Pancreas (tissue), 10 donors: ENCODE measurements around the gene SLC9A8. TPM values are rescaled to one million over a fixed set of nuclear protein-coding genes. Genes with fewer than 3 reads are reported as not detected.
"Not testable (repeated sequence)": the region's sequence is repeated elsewhere in the genome, so short reads cannot be mapped to it uniquely, and the experiment has no call there.

Experiments used
- ATAC-seq, 4 donors: fragments of 200-7000 bp; cut with Tn5 transposase; one replicate each; pipeline versions ENCODE4 v1.8.0 to v1.9.1; 2020; ENCODE audit warnings: mild to moderate bottlenecking in 4 of 4, moderate library complexity in 4 of 4
- DNase-seq, 6 donors: peaks; one replicate each; pipeline ENCODE4 v3.0.0-alpha.2; 2020
- FAIRE-seq: peaks from 2 replicates; lab custom pipeline; 2012; peaks lifted over from hg19 to GRCh38; lab: Jason Lieb, UNC
- H3K27ac ChIP-seq, 4 donors: fragments of 200-600 bp; sonication (generic); 1 replicate in 3 of 4; 2 replicates in 1 of 4; pipeline versions ENCODE4 v1.5.0 to v1.8.0; 2020
- H3K27me3 ChIP-seq, 4 donors: fragments of 200-600 bp; one replicate each; pipeline ENCODE4 v1.8.0; 2021
- H3K36me3 ChIP-seq, 3 donors: fragments of 200-600 bp; sonication (generic) in 1 of 3; one replicate each; pipeline versions ENCODE4 v1.5.0 to v1.8.0; 2020 to 2021
- H3K4me1 ChIP-seq, 3 donors: fragments of 200-600 bp; one replicate each; pipeline ENCODE4 v1.8.0; 2021
- H3K4me3 ChIP-seq, 4 donors: fragments of 200-600 bp; sonication (generic) in 2 of 4; one replicate each; pipeline versions ENCODE4 v1.5.0 to v1.8.0; 2020 to 2021
- H3K9me3 ChIP-seq, 4 donors: fragments of 200-600 bp; one replicate each; pipeline ENCODE4 v1.8.0; 2021
- WGBS, 2 donors: extraction: QIAGEN DNeasy Blood & Tissue Kit; methylation state at CpG; one replicate each; pipeline ENCODE4 v1.1.7; 2013; 5-methylcytosine and 5-hydroxymethylcytosine counted together
- intact Hi-C, 3 donors: fragments of 100-400 bp; cut with DNase I; formaldehyde crosslinking; loops; one replicate each; pipeline versions ENCODE4 v1.11.1 to v1.14.2; 2022
- polyA plus RNA-seq, 2 donors: library from polyadenylated mRNA; stranded (reverse); fragments of 200-250 nt; gene quantifications; one replicate each; pipeline ENCODE4 v1.2.3, GENCODE V29; 2013
- total RNA-seq, 6 donors: library from RNA; stranded (reverse); fragmentation: NEBNext Ultra II Directional in 4 of 6; extraction: Animal tissue kit (Norgen Biotek cat#: 25700) in 4 of 6; gene quantifications; one replicate each; pipeline versions ENCODE4 v1.2.1 to v1.2.4, GENCODE V29; 2021 to 2023
- TF ChIP-seq, protein P1 (sequence below), 4 donors: fragments of 200-600 bp; sonication (generic) in 3 of 4; IDR thresholded peaks; one replicate each; pipeline versions ENCODE4 v1.5.0 to v1.8.0; 2021; ENCODE audit warnings: antibody characterized with exemption in 4 of 4
- donor health status: healthy with polysubstance abuse.
- donor health status: DM: no; HTN: no; CAD: no; lungs with moderate emphysema.
- donor health status: DM: no; HTN: no; CAD: no.
- donor health status: control.
- donor health status: control.
- donor health status: Bipolar disorder and iron deficiency.
- donor health status: DM: yes; HTN: yes; CAD: no.
- donor health status: DM: no; HTN: no; CAD: no.
- donor health status: DM: no; HTN: no; CAD: no.
- donor health status: DM: yes; HTN: yes; CAD: no.

The SLC9A8 gene
- total and polyA plus RNA-seq, 8 donors = 4.8 to 9.9 (median 6.8) TPM

DNA sequence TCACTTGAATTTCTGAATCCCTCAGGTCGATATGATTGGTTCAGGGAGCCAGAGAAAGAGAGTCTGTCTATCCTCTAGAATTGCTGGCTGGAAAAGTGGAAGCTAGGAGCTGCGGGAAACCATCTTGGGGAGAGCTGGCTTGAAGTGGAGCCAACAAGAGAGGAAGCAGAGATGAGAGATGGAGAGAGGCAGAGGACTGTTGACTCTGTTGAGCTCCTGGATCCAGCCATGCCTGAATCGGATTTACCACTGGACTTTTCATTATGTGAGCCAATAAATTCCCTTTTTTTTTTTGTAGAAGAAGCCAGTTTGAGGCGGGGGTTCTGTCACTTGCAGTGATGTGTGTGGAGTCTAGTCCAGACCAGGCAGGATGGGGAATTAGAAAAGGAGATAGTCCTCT lies 13.9 kb upstream of the SLC9A8 start:
- Histone ChIP-seq H3K27ac (no peak overlapping the region), H3K9me3 (no peaks in the 10 kb centered on the region), H3K36me3 (no peaks in the 10 kb centered on the region), H3K4me3 (no peak overlapping the region), H3K4me1 (no peaks in the 10 kb centered on the region), H3K27me3 (no peaks in the 10 kb centered on the region)
- TF ChIP-seq, protein P1, sequence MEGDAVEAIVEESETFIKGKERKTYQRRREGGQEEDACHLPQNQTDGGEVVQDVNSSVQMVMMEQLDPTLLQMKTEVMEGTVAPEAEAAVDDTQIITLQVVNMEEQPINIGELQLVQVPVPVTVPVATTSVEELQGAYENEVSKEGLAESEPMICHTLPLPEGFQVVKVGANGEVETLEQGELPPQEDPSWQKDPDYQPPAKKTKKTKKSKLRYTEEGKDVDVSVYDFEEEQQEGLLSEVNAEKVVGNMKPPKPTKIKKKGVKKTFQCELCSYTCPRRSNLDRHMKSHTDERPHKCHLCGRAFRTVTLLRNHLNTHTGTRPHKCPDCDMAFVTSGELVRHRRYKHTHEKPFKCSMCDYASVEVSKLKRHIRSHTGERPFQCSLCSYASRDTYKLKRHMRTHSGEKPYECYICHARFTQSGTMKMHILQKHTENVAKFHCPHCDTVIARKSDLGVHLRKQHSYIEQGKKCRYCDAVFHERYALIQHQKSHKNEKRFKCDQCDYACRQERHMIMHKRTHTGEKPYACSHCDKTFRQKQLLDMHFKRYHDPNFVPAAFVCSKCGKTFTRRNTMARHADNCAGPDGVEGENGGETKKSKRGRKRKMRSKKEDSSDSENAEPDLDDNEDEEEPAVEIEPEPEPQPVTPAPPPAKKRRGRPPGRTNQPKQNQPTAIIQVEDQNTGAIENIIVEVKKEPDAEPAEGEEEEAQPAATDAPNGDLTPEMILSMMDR (IDR thresholded peaks at IDR 0.05) = no peak
- intact Hi-C loops = no loop called here
- DNase-seq = no peak
- 58 to 81% methylated on average over 4 of the region's 4 CpGs for WGBS, 2 donors
- no peak for ATAC-seq
- no peak for FAIRE-seq

- no peak for ATAC-seq
- WGBS, 2 donors = 52 to 62% methylated on average over 8 of the region's 8 CpGs
- no peaks in the 10 kb centered on the region for H3K27me3 ChIP-seq
- H3K9me3 ChIP-seq = no peaks in the 10 kb centered on the region
- TF ChIP-seq, protein P1 (IDR thresholded peaks at IDR 0.05) = no peak
- DNase-seq = no peak
- FAIRE-seq = no peak
- no peak overlapping the region for H3K27ac ChIP-seq
- intact Hi-C loops = no loop called here
- H3K4me1 ChIP-seq = no peaks in the 10 kb centered on the region
- no peaks in the 10 kb centered on the region for H3K36me3 ChIP-seq
- no peak overlapping the region for H3K4me3 ChIP-seq
Measured at GRCh38 chr20:49799698-49800097, 12.9 kb upstream of the SLC9A8 start.

GRCh38 chr20:49803418-49803817 lies 9.2 kb upstream of the SLC9A8 start:
- TF ChIP-seq, protein P1 (IDR thresholded peaks at IDR 0.05) = no peak
- Histone ChIP-seq H3K27me3 (no peaks in the 10 kb centered on the region), H3K4me1 (no peaks in the 10 kb centered on the region), H3K4me3 (no peak overlapping the region), H3K9me3 (no peaks in the 10 kb centered on the region), H3K36me3 (no peaks in the 10 kb centered on the region), H3K27ac (no peak overlapping the region)
- intact Hi-C loops = no loop called here
- DNase-seq (no peak), FAIRE-seq (no peak), ATAC-seq (no peak)
- 67 to 80% methylated on average over 1 of the region's 1 CpG for WGBS, 2 donors

DNA sequence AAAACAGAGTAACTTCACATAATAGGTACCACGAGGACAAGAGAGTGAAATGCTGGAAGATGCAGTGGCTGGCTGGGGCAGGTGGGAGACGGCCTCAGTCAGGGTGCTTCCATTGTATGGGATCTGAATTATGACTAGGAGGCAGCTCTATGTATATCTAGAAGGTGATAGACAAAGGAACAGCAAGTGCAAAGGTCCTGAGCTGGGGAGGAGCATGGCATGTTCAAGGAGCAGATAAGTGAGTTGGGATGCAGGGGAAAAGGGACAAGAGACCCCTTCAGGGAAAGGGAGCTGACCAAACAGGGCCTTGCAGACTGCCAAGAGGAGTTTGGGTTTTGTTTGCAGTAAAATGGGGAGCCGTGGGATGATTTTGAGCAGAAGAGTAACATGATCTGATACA lies 8.3 kb upstream of the SLC9A8 start:
- intact Hi-C loops = no loop called here
- 73% methylated on average over 3 of the region's 3 CpGs for WGBS, 2 donors
- ATAC-seq = no peak
- H3K27me3 ChIP-seq = no peaks in the 10 kb centered on the region
- H3K4me3 ChIP-seq = no peak overlapping the region
- no peak for DNase-seq
- TF ChIP-seq, protein P1 (IDR thresholded peaks at IDR 0.05) = no peak
- H3K27ac ChIP-seq = no peak overlapping the region
- no peaks in the 10 kb centered on the region for H3K9me3 ChIP-seq
- no peaks in the 10 kb centered on the region for H3K4me1 ChIP-seq
- no peak for FAIRE-seq
- H3K36me3 ChIP-seq = no peaks in the 10 kb centered on the region

GRCh38 chr20:49805224-49805876 lies 7.3 kb upstream of the SLC9A8 start:
- H3K4me1 ChIP-seq, H3K27me3 ChIP-seq, DNase-seq, H3K27ac ChIP-seq, ATAC-seq, FAIRE-seq, intact Hi-C loops, H3K9me3 ChIP-seq, H3K36me3 ChIP-seq, H3K4me3 ChIP-seq: not testable (repeated sequence)
- WGBS, 2 donors = 78 to 88% methylated on average over 10 of the region's 11 CpGs
